K562 (cell line): ENCODE measurements around the gene B4GALNT3. TPM values are rescaled to one million over a fixed set of nuclear protein-coding genes. Genes with fewer than 3 reads are reported as not detected.

Experiments
- ATAC-seq: fragments of 200-7000 bp; cut with Tn5 transposase; 3 replicates; pipeline ENCODE4 v1.9.1; 2020; ENCODE audit warnings: moderate library complexity
- BruUV-seq: library from RNA; stranded (reverse); fragments of 400-500 nt; replicated peaks from 2 replicates; lab custom pipeline; 2021; lab: Mats Ljungman, UMichigan
- CTCF ChIA-PET: fragments of 300-600 bp; formaldehyde crosslinking; extraction: SDS; loops from one replicate; lab custom pipeline; 2021; ENCODE audit warnings: low intra/inter-chr PET ratio; lab: Yijun Ruan, JAX
- POLR2A ChIA-PET: fragments of 300-600, 350-650 bp; sonication (Branson Sonifier 250); formaldehyde crosslinking; extraction: SDS; loops from one replicate; lab custom pipeline; 2021; ENCODE audit warnings: antibody characterized with exemption, inconsistent platforms; lab: Yijun Ruan, JAX
- DNase-seq, 4 experiments: peaks; one replicate each; pipeline versions ENCODE4 v3.0.0 to v3.0.0-alpha.2; 2011 to 2018; ENCODE audit warnings: low spot score in 3 of 4, mixed read lengths in 3 of 4; ENCODE audit errors: extremely low read depth in 1 of 4
- FAIRE-seq: peaks from 2 replicates; lab custom pipeline; 2011; peaks lifted over from hg19 to GRCh38; lab: Jason Lieb, UNC
- H2AFZ ChIP-seq: 2 replicates; pipeline ENCODE4 v1.6.0; 2011; ENCODE audit warnings: low read depth, low read length, control low read depth, inconsistent platforms
- H3K27ac ChIP-seq: fragments of 200-600 bp; 3 replicates; pipeline ENCODE4 v1.8.0; 2011; ENCODE audit warnings: low read depth, mild to moderate bottlenecking, control low read depth, inconsistent platforms, low read length, moderate library complexity, mixed read lengths; ENCODE audit errors: extremely low read depth
- H3K27me3 ChIP-seq, 2 experiments: fragments of 300-600 bp in 1 of 2; 2 replicates in 1 of 2; 3 replicates in 1 of 2; pipeline versions ENCODE4 v1.6.0 to v1.8.0; 2011; ENCODE audit warnings: inconsistent platforms in 2 of 2, low read length in 2 of 2, mild to moderate bottlenecking in 1 of 2, mixed read lengths in 1 of 2, moderate library complexity in 1 of 2; ENCODE audit not compliant: control insufficient read depth in 2 of 2, insufficient read depth in 2 of 2
- H3K36me3 ChIP-seq: fragments of 300-600 bp; 3 replicates; pipeline ENCODE4 v1.8.0; 2011; ENCODE audit warnings: mild to moderate bottlenecking, low read length, inconsistent platforms; ENCODE audit not compliant: control insufficient read depth, insufficient read depth
- H3K4me1 ChIP-seq, 2 experiments: fragments of 200-600 bp in 1 of 2; replicated peaks in 1 of 2; 2 replicates in 1 of 2; 3 replicates in 1 of 2; pipeline versions ENCODE4 v1.5.1 to v1.8.0; 2011; ENCODE audit warnings: inconsistent platforms in 2 of 2, low read length in 2 of 2, mild to moderate bottlenecking in 1 of 2, mixed read lengths in 1 of 2, moderate library complexity in 1 of 2; ENCODE audit not compliant: control insufficient read depth in 2 of 2, insufficient read depth in 2 of 2
- H3K4me2 ChIP-seq: 2 replicates; pipeline ENCODE4 v1.6.1; 2011; ENCODE audit warnings: low read length, control low read depth, inconsistent platforms, mixed read lengths; ENCODE audit not compliant: insufficient read depth
- H3K4me3 ChIP-seq: fragments of 200-600 bp; sonication (generic), shearing (Covaris generic); 2 replicates; pipeline ENCODE4 v1.5.1; 2016; ENCODE audit warnings: control low read depth, inconsistent platforms
- H3K79me2 ChIP-seq: fragments of 200-600 bp; 3 replicates; pipeline ENCODE4 v1.8.0; 2011; ENCODE audit warnings: low read length, inconsistent platforms; ENCODE audit not compliant: control insufficient read depth, insufficient read depth
- H3K9ac ChIP-seq, 2 experiments: 2 replicates each; pipeline versions ENCODE4 v1.6.0 to v1.6.1; 2011; ENCODE audit warnings: low read depth in 2 of 2, low read length in 2 of 2, control low read depth in 1 of 2, inconsistent platforms in 1 of 2, mild to moderate bottlenecking in 1 of 2, mixed read lengths in 1 of 2; ENCODE audit not compliant: insufficient read depth in 1 of 2
- H3K9me1 ChIP-seq: one replicate; pipeline ENCODE4 v1.6.0; 2011; ENCODE audit warnings: inconsistent platforms, mild to moderate bottlenecking, low read length, moderate library complexity; ENCODE audit not compliant: control insufficient read depth, insufficient read depth
- H3K9me3 ChIP-seq: replicated peaks from 2 replicates; pipeline ENCODE4 v1.5.1; 2011; ENCODE audit warnings: low read depth, low read length, inconsistent platforms; ENCODE audit not compliant: control insufficient read depth, insufficient read depth
- H4K20me1 ChIP-seq: replicated peaks from 2 replicates; pipeline ENCODE4 v1.6.1; 2011; ENCODE audit warnings: low read length, inconsistent platforms, mixed read lengths; ENCODE audit not compliant: control insufficient read depth, insufficient read depth
- EGR1 ChIP-seq: fragments of 450-650 bp; conservative IDR thresholded peaks from 2 replicates; pipeline ENCODE4 v1.6.1; 2017; ENCODE audit warnings: mild to moderate bottlenecking
- FOXK2 ChIP-seq, 2 experiments: fragments of 450-650 bp; IDR thresholded peaks in 1 of 2; conservative IDR thresholded peaks in 1 of 2; 2 replicates each; pipeline ENCODE4 v1.6.1; 2016; ENCODE audit warnings: low read depth in 2 of 2, mild to moderate bottlenecking in 1 of 2
- JUN ChIP-seq, 2 experiments: sonication (generic) in 1 of 2; formaldehyde crosslinking in 1 of 2; IDR thresholded peaks; 2 replicates each; pipeline versions ENCODE4 v1.6.1 to v1.8.0; 2012 to 2022; ENCODE audit warnings: borderline replicate concordance in 2 of 2, mild to moderate bottlenecking in 2 of 2, improper control_type of control experiment in 1 of 2, low read depth in 1 of 2, low read length in 1 of 2, missing genetic modification reagents in 1 of 2
- WGBS: fragments of 100-300 bp; shearing (Covaris generic); methylation state at CpG from one replicate; pipeline ENCODE4 v1.1.6; 2016; ENCODE audit warnings: low coverage, mixed read lengths; ENCODE audit not compliant: insufficient coverage; ENCODE audit errors: missing lambda C conversion rate; 5-methylcytosine and 5-hydroxymethylcytosine counted together
- in situ Hi-C: fragments of 300-500 bp; cut with MboI; formaldehyde crosslinking; loops from 4 replicates; pipeline ENCODE4 v1.15.0; 2018; ENCODE audit warnings: inconsistent platforms, mixed read lengths
- intact Hi-C: fragments of 100-400 bp; cut with micrococcal nuclease; formaldehyde crosslinking; loops from 2 replicates; pipeline ENCODE4 v1.14.2; 2022
- polyA plus RNA-seq, 8 experiments: library from polyadenylated mRNA; depleted of rRNA in 4 of 8; stranded (reverse) in 5 of 8; unstranded in 3 of 8; fragments of >200 nt; fragmentation: Nextera tagmentation in 2 of 8; fragmentation: Illumina TruSeq in 1 of 8; extraction: Ambion mirVana in 2 of 8; extraction: Trizol in 1 of 8; gene quantifications; 2 replicates each; pipeline versions ENCODE4 v1.2.1 to v1.2.3, GENCODE V29; 2011 to 2014; ENCODE audit warnings: inconsistent platforms in 1 of 8, missing spikeins in 1 of 8
- total RNA-seq, 7 experiments: library from RNA; depleted of rRNA in 6 of 7; stranded (reverse); fragments of >200 nt in 6 of 7; fragmentation: Illumina TruSeq in 2 of 7; extraction: Trizol in 2 of 7; gene quantifications; 2 replicates each; pipeline versions ENCODE4 v1.2.1 to v1.2.3, GENCODE V29; 2011 to 2021; ENCODE audit warnings: low replicate concordance in 1 of 7
- TF ChIP-seq, protein P1 (sequence below), 2 experiments: fragments of 450-650 bp in 1 of 2; sonication (generic) in 1 of 2; formaldehyde crosslinking in 1 of 2; IDR thresholded peaks; 2 replicates each; pipeline versions ENCODE4 v1.7.1 to v1.9.0; 2016 to 2022; ENCODE audit warnings: inconsistent platforms in 1 of 2, mild to moderate bottlenecking in 1 of 2, missing genetic modification reagents in 1 of 2

The B4GALNT3 gene
- total and polyA plus RNA-seq, 9 of the 15 experiments (the other 6 are each of a cell fraction or from before 2014, with no cell fraction given): 0.04 to 0.36 (median 0.10) TPM; not detected in 6

DNA sequence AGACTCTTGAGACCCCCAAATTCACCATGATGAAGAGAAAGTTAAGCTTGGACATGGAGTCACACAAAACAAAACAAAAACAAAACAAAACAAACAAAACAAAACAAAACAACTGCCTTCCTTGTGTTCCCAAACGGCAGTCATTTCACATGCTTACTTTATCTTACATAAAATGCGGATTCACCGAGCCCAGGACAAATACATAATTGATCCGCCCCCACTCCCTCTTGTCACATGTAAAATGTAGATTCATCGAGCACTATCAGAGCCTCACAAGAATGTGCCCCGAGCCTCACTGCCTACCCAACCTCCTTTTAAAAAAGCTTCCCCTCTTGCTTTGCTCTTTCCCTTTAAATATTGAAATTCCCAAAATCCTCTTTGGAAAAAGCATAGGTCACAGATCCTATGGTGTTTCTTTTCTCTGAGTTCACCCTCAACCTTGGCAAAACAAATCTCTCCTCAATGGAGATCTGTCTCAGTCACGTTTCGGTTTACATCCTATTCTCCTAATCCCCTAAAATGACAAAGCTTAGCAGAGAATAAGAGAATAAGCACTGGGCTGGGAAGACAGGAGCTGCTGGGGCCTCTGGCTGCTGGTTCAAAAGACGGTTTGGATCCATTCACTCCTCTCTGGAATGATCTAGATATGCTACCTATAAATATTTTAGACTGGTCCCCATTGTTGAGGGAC is 119.8 kb downstream of the B4GALNT3 start:
- intact Hi-C loops: loop anchor here (5.0 to 10.0 kb wide), 4 partner anchors 33 to 1025 kb away; no protein-coding TSS in a partner anchor
- Histone ChIP-seq H3K36me3 (no peaks in the 10 kb centered on the region), H4K20me1 (no peaks in the 10 kb centered on the region), H3K9me1 (no peaks in the 10 kb centered on the region)
- ATAC-seq: no peak
- in situ Hi-C loops: no loop called here
- DNase-seq: no peak
- TF ChIP-seq EGR1: 0 out of 2 replicates have a peak, but pooled peaks have one; percentile 34
- TF ChIP-seq FOXK2 (conservative IDR thresholded peaks at IDR 0.05 in 1 of 2, IDR thresholded peaks at IDR 0.05 in 1 of 2; ENCODE audit: low read depth in 2 of 2): 0 out of 4 replicates have a peak, but pooled peaks of 1 of the 2 experiments have one; percentile 14
- TF ChIP-seq, protein P1, sequence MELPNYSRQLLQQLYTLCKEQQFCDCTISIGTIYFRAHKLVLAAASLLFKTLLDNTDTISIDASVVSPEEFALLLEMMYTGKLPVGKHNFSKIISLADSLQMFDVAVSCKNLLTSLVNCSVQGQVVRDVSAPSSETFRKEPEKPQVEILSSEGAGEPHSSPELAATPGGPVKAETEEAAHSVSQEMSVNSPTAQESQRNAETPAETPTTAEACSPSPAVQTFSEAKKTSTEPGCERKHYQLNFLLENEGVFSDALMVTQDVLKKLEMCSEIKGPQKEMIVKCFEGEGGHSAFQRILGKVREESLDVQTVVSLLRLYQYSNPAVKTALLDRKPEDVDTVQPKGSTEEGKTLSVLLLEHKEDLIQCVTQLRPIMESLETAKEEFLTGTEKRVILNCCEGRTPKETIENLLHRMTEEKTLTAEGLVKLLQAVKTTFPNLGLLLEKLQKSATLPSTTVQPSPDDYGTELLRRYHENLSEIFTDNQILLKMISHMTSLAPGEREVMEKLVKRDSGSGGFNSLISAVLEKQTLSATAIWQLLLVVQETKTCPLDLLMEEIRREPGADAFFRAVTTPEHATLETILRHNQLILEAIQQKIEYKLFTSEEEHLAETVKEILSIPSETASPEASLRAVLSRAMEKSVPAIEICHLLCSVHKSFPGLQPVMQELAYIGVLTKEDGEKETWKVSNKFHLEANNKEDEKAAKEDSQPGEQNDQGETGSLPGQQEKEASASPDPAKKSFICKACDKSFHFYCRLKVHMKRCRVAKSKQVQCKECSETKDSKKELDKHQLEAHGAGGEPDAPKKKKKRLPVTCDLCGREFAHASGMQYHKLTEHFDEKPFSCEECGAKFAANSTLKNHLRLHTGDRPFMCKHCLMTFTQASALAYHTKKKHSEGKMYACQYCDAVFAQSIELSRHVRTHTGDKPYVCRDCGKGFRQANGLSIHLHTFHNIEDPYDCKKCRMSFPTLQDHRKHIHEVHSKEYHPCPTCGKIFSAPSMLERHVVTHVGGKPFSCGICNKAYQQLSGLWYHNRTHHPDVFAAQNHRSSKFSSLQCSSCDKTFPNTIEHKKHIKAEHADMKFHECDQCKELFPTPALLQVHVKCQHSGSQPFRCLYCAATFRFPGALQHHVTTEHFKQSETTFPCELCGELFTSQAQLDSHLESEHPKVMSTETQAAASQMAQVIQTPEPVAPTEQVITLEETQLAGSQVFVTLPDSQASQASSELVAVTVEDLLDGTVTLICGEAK (IDR thresholded peaks at IDR 0.05): 0 out of 2 replicates have a peak, but pooled peaks have one; percentile 33
- TF ChIP-seq, protein P1 (CRISPR knock-in tag; IDR thresholded peaks at IDR 0.05): no peak
- TF ChIP-seq JUN (IDR thresholded peaks at IDR 0.05; ENCODE audit: borderline replicate concordance, low read depth, low read length): no peak
- TF ChIP-seq JUN (CRISPR knock-in tag; IDR thresholded peaks at IDR 0.05; ENCODE audit: borderline replicate concordance): no peak
- TF ChIP-seq, all 486 proteins: peak for 3
- H3K79me2 ChIP-seq: no peaks in the 10 kb centered on the region
- H3K4me1 ChIP-seq: peaks cover 28 to 31% of the 10 kb centered on the region in 2 experiments; a peak in 4 of 5 replicates
- ChIA-PET POLR2A (interaction anchor here (0.6 to 1.2 kb wide), 3 partner anchors 12 to 389 kb away, joined by 3 to 5 read pairs (median 3); no protein-coding TSS in a partner anchor), CTCF (no interaction called here)
- no peak overlapping the region; the same call in 1 of the 3 replicates for H3K27ac ChIP-seq
- H3K4me3 ChIP-seq: no peak overlapping the region
- peak overlapping the region in 1 of 2 experiments; percentile 34; a peak in 3 of 4 replicates for H3K9ac ChIP-seq
- peak overlapping the region; percentile 39 for H3K4me2 ChIP-seq
- no peaks in the 10 kb centered on the region for H3K9me3 ChIP-seq
- no TSS peak for BruUV-seq
- FAIRE-seq: no peak
- H2AFZ ChIP-seq: peak overlapping the region; percentile 83
- 22% methylated on average over 9 of the region's 9 CpGs for WGBS
- H3K27me3 ChIP-seq: no peaks in the 10 kb centered on the region
